Lower lobe of right lung (tissue), 1 donor: Measurements from ENCODE around the gene TAX1BP1. TPM values are rescaled to one million over a fixed set of nuclear protein-coding genes. Genes with fewer than 3 reads are reported as not detected.

ENCODE experiments used
- total RNA-seq: library from RNA; stranded (reverse); fragmentation: NEBNext Ultra II Directional; extraction: Animal tissue kit (Norgen Biotek cat#: 25700); gene quantifications from one replicate; pipeline ENCODE4 v1.2.1, GENCODE V29; 2021
- donor health status: DM: no; HTN: yes; CAD: no; lungs with severe emphysema.

The TAX1BP1 gene
- total RNA-seq, 1 donor from 2014 or later: 128 TPM

Other genes with a start within 250 kb of the TAX1BP1 start
- gene HIBADH, start 77.3 kb upstream of the TAX1BP1 start, total RNA-seq: 27.1 TPM